Measurements from ENCODE around the gene FAR1.

- TF ChIP-seq CTCF (IDR thresholded peaks at IDR 0.05): no peak
- TF ChIP-seq EZH2phosphoT487 (IDR thresholded peaks at IDR 0.05): no peak
These were observed 18.8 kb downstream of the FAR1 start for GRCh38 chr11:13687271-13687670.
